DMS 273 (cell line): Measurements from ENCODE around the gene GDPD4.
A peak's percentile ranks its signal among the peaks of the same experiment; 100 is the strongest.

Source experiments
- DNase-seq: peaks from one replicate; lab custom pipeline; 2025; ENCODE audit not compliant: unreplicated experiment; lab: John Stamatoyannopoulos, UW

GDPD4 gene

GRCh38 chr11:77299528-77299993 is 1.9 kb downstream of the GDPD4 start:
- peak; percentile 35 for DNase-seq

- DNase-seq, result no peak
Observed at GRCh38 chr11:77294040-77294439, 7.4 kb downstream of the GDPD4 start.

GRCh38 chr11:77289737-77290136 is 11.7 kb downstream of the GDPD4 start:
- no peak for DNase-seq

GRCh38 chr11:77287615-77288273 is 13.7 kb downstream of the GDPD4 start:
- DNase-seq, result peak; percentile 14

- no peak for DNase-seq
Observed at GRCh38 chr11:77287136-77287535, 14.3 kb downstream of the GDPD4 start.

- no peak for DNase-seq
Observed at GRCh38 chr11:77284476-77285468, 16.7 kb downstream of the GDPD4 start.

- DNase-seq, result no peak
Observed at GRCh38 chr11:77283101-77283500, 18.4 kb downstream of the GDPD4 start.

- DNase-seq, result no peak
Observed at GRCh38 chr11:77278595-77279506, 22.6 kb downstream of the GDPD4 start.

GRCh38 chr11:77276271-77276670 is 25.2 kb downstream of the GDPD4 start:
- DNase-seq, result no peak

- no peak for DNase-seq
Observed at GRCh38 chr11:77270921-77271320, 30.6 kb downstream of the GDPD4 start.

GRCh38 chr11:77269484-77270123 is 31.9 kb downstream of the GDPD4 start:
- no peak for DNase-seq

GRCh38 chr11:77267962-77268361 is 33.5 kb downstream of the GDPD4 start:
- no peak for DNase-seq

GRCh38 chr11:77266766-77267165 is 34.7 kb downstream of the GDPD4 start:
- no peak for DNase-seq

- no peak for DNase-seq
Observed at GRCh38 chr11:77262803-77263202, 38.7 kb downstream of the GDPD4 start.

GRCh38 chr11:77259641-77260040 is 41.8 kb downstream of the GDPD4 start:
- DNase-seq, result no peak

GRCh38 chr11:77253690-77254089 is 47.8 kb downstream of the GDPD4 start:
- no peak for DNase-seq

- no peak for DNase-seq
Observed at GRCh38 chr11:77252555-77253270, 48.8 kb downstream of the GDPD4 start.

- DNase-seq, result no peak
Observed at GRCh38 chr11:77250881-77251640, 50.4 kb downstream of the GDPD4 start.

- DNase-seq, result no peak
Observed at GRCh38 chr11:77249427-77249826, 52.1 kb downstream of the GDPD4 start.
